Measurements from ENCODE around the gene BRPF3. TPM values are rescaled to one million over a fixed set of nuclear protein-coding genes. Genes with fewer than 3 reads are reported as not detected.

The BRPF3 gene
- total and polyA plus RNA-seq, 9 of the 15 experiments (the other 6 are each of a cell fraction or from before 2014, with no cell fraction given): 2.2 to 19.3 (median 8.0) TPM

DNA sequence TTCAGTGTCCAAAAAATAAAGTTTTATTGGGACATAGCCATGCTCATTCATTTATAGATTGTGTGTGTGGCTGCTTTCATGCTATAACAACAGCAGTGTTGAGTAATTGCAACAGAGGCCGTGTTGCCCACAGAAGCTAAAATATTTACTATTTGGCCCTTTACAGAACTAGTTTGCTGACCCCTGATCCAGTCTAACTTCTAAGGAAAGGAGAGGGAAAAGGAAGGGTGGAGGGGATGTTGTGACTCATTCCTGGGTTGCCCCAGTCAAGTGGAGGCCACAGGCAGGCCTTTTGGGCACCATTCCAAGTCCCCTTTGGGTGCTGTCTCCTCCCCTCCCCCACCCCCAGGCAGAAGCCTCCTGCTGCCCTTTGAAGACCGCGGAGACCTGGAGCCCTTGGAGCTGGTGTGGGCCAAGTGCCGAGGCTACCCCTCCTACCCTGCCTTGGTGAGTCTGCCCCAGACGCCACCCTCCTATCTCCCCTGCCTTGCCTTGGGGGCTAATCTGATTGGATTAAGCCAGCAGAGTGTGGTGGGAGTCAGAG, 28.4 kb downstream of the BRPF3 start (continued):
- no peak for TF ChIP-seq RFX1 (IDR thresholded peaks at IDR 0.05)
- peak; percentile 33; the same call in 1 of the 2 replicates for TF ChIP-seq L3MBTL2 (IDR thresholded peaks at IDR 0.05)
- TF ChIP-seq SAP30 (IDR thresholded peaks at IDR 0.05; ENCODE audit: borderline replicate concordance, insufficient read depth, low read depth, low read length, poor library complexity, severe bottlenecking): no peak
- TF ChIP-seq ZNF445 (CRISPR knock-in tag; IDR thresholded peaks at IDR 0.05; ENCODE audit: low read depth): no peak
- TF ChIP-seq MTA2 (IDR thresholded peaks at IDR 0.05; ENCODE audit: low read depth): no peak
- no peak for TF ChIP-seq HDAC6 (IDR thresholded peaks at IDR 0.05; ENCODE audit: low read depth, low read length)
- no peak for TF ChIP-seq ZNF121 (CRISPR knock-in tag; conservative IDR thresholded peaks at IDR 0.05)
- TF ChIP-seq NFIC (IDR thresholded peaks at IDR 0.05): peak; percentile 99
- no peak for TF ChIP-seq SUPT5H (IDR thresholded peaks at IDR 0.05)
- TF ChIP-seq SMARCA4 (IDR thresholded peaks at IDR 0.05): peak; percentile 85
- no peak for TF ChIP-seq ZNF354B (CRISPR knock-in tag; IDR thresholded peaks at IDR 0.05)
- TF ChIP-seq, protein P1, sequence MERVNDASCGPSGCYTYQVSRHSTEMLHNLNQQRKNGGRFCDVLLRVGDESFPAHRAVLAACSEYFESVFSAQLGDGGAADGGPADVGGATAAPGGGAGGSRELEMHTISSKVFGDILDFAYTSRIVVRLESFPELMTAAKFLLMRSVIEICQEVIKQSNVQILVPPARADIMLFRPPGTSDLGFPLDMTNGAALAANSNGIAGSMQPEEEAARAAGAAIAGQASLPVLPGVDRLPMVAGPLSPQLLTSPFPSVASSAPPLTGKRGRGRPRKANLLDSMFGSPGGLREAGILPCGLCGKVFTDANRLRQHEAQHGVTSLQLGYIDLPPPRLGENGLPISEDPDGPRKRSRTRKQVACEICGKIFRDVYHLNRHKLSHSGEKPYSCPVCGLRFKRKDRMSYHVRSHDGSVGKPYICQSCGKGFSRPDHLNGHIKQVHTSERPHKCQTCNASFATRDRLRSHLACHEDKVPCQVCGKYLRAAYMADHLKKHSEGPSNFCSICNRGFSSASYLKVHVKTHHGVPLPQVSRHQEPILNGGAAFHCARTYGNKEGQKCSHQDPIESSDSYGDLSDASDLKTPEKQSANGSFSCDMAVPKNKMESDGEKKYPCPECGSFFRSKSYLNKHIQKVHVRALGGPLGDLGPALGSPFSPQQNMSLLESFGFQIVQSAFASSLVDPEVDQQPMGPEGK (CRISPR knock-in tag; IDR thresholded peaks at IDR 0.05; ENCODE audit: borderline replicate concordance): no peak
- TF ChIP-seq DNMT1 (IDR thresholded peaks at IDR 0.05): no peak
- TF ChIP-seq NFE2L1 (tag; IDR thresholded peaks at IDR 0.05; ENCODE audit: borderline replicate concordance, low read depth): no peak
- TF ChIP-seq NFXL1 (CRISPR knock-in tag; IDR thresholded peaks at IDR 0.05): no peak
- TF ChIP-seq TAF7 (tag; IDR thresholded peaks at IDR 0.05): no peak
- TF ChIP-seq ZNF766 (CRISPR knock-in tag; conservative IDR thresholded peaks at IDR 0.05): no peak
- TF ChIP-seq ZBTB7A (IDR thresholded peaks at IDR 0.05; ENCODE audit: borderline replicate concordance, control insufficient read depth, low read depth, low read length): peak; percentile 35; the same call in 1 of the 2 replicates
- TF ChIP-seq TRIM24 (IDR thresholded peaks at IDR 0.05): 0 out of 4 replicates have a peak, but pooled peaks of 1 of the 2 experiments have one; percentile 34
- TF ChIP-seq, protein P2, sequence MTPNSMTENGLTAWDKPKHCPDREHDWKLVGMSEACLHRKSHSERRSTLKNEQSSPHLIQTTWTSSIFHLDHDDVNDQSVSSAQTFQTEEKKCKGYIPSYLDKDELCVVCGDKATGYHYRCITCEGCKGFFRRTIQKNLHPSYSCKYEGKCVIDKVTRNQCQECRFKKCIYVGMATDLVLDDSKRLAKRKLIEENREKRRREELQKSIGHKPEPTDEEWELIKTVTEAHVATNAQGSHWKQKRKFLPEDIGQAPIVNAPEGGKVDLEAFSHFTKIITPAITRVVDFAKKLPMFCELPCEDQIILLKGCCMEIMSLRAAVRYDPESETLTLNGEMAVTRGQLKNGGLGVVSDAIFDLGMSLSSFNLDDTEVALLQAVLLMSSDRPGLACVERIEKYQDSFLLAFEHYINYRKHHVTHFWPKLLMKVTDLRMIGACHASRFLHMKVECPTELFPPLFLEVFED (CRISPR knock-in tag; conservative IDR thresholded peaks at IDR 0.05): no peak
- TF ChIP-seq XRCC4 (IDR thresholded peaks at IDR 0.05; ENCODE audit: extremely low read depth, insufficient read depth, insufficient read length): no peak
- no peak for TF ChIP-seq HNRNPH1 (optimal IDR thresholded peaks at IDR 0.05; ENCODE audit: low read depth, low read length)
- no peak for TF ChIP-seq TEAD1 (CRISPR knock-in tag; IDR thresholded peaks at IDR 0.05)
- no peak for TF ChIP-seq PURB (CRISPR knock-in tag; IDR thresholded peaks at IDR 0.05; ENCODE audit: low read depth)
- TF ChIP-seq STAG1 (CRISPR knock-in tag; IDR thresholded peaks at IDR 0.05; ENCODE audit: borderline replicate concordance): no peak
- TF ChIP-seq, protein P3, sequence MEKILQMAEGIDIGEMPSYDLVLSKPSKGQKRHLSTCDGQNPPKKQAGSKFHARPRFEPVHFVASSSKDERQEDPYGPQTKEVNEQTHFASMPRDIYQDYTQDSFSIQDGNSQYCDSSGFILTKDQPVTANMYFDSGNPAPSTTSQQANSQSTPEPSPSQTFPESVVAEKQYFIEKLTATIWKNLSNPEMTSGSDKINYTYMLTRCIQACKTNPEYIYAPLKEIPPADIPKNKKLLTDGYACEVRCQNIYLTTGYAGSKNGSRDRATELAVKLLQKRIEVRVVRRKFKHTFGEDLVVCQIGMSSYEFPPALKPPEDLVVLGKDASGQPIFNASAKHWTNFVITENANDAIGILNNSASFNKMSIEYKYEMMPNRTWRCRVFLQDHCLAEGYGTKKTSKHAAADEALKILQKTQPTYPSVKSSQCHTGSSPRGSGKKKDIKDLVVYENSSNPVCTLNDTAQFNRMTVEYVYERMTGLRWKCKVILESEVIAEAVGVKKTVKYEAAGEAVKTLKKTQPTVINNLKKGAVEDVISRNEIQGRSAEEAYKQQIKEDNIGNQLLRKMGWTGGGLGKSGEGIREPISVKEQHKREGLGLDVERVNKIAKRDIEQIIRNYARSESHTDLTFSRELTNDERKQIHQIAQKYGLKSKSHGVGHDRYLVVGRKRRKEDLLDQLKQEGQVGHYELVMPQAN (IDR thresholded peaks at IDR 0.05; ENCODE audit: borderline replicate concordance): no peak
